GM23248 (cell line): ENCODE measurements around the gene ISG15. TPM values are rescaled to one million over a fixed set of nuclear protein-coding genes. Genes with fewer than 3 reads are reported as not detected.
"Not testable (repeated sequence)": the region's sequence is repeated elsewhere in the genome, so short reads cannot be mapped to it uniquely, and the experiment has no call there.

ENCODE experiments used
- DNase-seq: peaks from one replicate; pipeline ENCODE4 v3.0.0-alpha.2; 2015
- H2AFZ ChIP-seq: fragments of 200-600 bp; sonication (generic); 2 replicates; pipeline ENCODE4 v1.6.1; 2016; ENCODE audit warnings: antibody characterized with exemption
- H3F3A ChIP-seq: fragments of 200-600 bp; sonication (generic); 2 replicates; pipeline ENCODE4 v1.6.1; 2016; ENCODE audit warnings: mild to moderate bottlenecking, antibody characterized with exemption, mixed run types; ENCODE audit not compliant: insufficient read depth
- H3K27ac ChIP-seq: fragments of 200-600 bp; sonication (generic); 2 replicates; pipeline ENCODE4 v1.5.1; 2016; ENCODE audit warnings: mild to moderate bottlenecking
- H3K27me3 ChIP-seq: fragments of 200-600 bp; sonication (generic); replicated peaks from 2 replicates; pipeline ENCODE4 v1.6.1; 2016; ENCODE audit warnings: mild to moderate bottlenecking; ENCODE audit not compliant: insufficient read depth
- H3K36me3 ChIP-seq: fragments of 200-600 bp; sonication (generic); 2 replicates; pipeline ENCODE4 v1.6.1; 2016; ENCODE audit warnings: low read depth, mild to moderate bottlenecking
- H3K4me1 ChIP-seq: fragments of 200-600 bp; sonication (generic); 2 replicates; pipeline ENCODE4 v1.6.1; 2016; ENCODE audit warnings: mild to moderate bottlenecking; ENCODE audit not compliant: insufficient read depth
- H3K4me2 ChIP-seq: fragments of 200-600 bp; sonication (generic); one replicate; pipeline ENCODE4 v1.6.1; 2016; ENCODE audit warnings: mild to moderate bottlenecking; ENCODE audit not compliant: unreplicated experiment
- H3K4me3 ChIP-seq: fragments of 200-600 bp; sonication (generic); 2 replicates; pipeline ENCODE4 v1.5.1; 2016; ENCODE audit warnings: mild to moderate bottlenecking
- H3K79me2 ChIP-seq: fragments of 200-600 bp; sonication (generic); 2 replicates; pipeline ENCODE4 v1.6.1; 2016; ENCODE audit warnings: mild to moderate bottlenecking; ENCODE audit not compliant: insufficient read depth
- H3K9ac ChIP-seq: fragments of 200-600 bp; sonication (generic); 2 replicates; pipeline ENCODE4 v1.6.1; 2016; ENCODE audit warnings: mild to moderate bottlenecking
- H3K9me2 ChIP-seq: fragments of 200-600 bp; sonication (generic); 2 replicates; pipeline ENCODE4 v1.6.1; 2016; ENCODE audit warnings: mixed run types, mild to moderate bottlenecking, moderate library complexity; ENCODE audit not compliant: insufficient read depth
- H3K9me3 ChIP-seq: fragments of 200-600 bp; sonication (generic); one replicate; pipeline ENCODE4 v1.6.1; 2017; ENCODE audit warnings: low read depth
- H4K20me1 ChIP-seq: fragments of 200-600 bp; sonication (generic); 2 replicates; pipeline ENCODE4 v1.6.0; 2016; ENCODE audit not compliant: insufficient read depth
- EZH2 ChIP-seq: fragments of 200-600 bp; sonication (generic); IDR thresholded peaks from 2 replicates; pipeline ENCODE4 v1.6.1; 2018; ENCODE audit warnings: antibody characterized with exemption, mild to moderate bottlenecking; ENCODE audit not compliant: insufficient read depth, poor library complexity, severe bottlenecking
- EZH2phosphoT487 ChIP-seq: fragments of 200-600 bp; sonication (generic); IDR thresholded peaks from 2 replicates; pipeline ENCODE4 v1.6.1; 2018; ENCODE audit warnings: antibody characterized with exemption, moderate library complexity, mild to moderate bottlenecking, low read depth; ENCODE audit not compliant: insufficient read depth
- WGBS, 2 experiments: methylation state at CpG; one replicate each; pipeline ENCODE4 v1.1.6; 2015 to 2017; ENCODE audit warnings: low lambda C conversion rate in 2 of 2, low coverage in 1 of 2; ENCODE audit errors: missing lambda C conversion rate in 2 of 2; 5-methylcytosine and 5-hydroxymethylcytosine counted together
- in situ Hi-C: fragments of 300-500 bp; cut with MboI; formaldehyde crosslinking; loops from 2 replicates; pipeline ENCODE4 v1.15.0; 2020
- polyA plus RNA-seq: library from polyadenylated mRNA; unstranded; fragments of >200 nt; fragmentation: Nextera tagmentation; extraction: Ambion mirVana; gene quantifications from 2 replicates; pipeline ENCODE4 v1.2.1, GENCODE V29; 2016
- total RNA-seq: library from RNA; depleted of rRNA; stranded (reverse); fragments of >200 nt; shearing (Covaris generic); gene quantifications from 2 replicates; pipeline ENCODE4 v1.2.3, GENCODE V29; 2014

Gene ISG15
- total and polyA plus RNA-seq, 2 experiments from 2014 or later: 41.2 to 77.0 TPM

DNA sequence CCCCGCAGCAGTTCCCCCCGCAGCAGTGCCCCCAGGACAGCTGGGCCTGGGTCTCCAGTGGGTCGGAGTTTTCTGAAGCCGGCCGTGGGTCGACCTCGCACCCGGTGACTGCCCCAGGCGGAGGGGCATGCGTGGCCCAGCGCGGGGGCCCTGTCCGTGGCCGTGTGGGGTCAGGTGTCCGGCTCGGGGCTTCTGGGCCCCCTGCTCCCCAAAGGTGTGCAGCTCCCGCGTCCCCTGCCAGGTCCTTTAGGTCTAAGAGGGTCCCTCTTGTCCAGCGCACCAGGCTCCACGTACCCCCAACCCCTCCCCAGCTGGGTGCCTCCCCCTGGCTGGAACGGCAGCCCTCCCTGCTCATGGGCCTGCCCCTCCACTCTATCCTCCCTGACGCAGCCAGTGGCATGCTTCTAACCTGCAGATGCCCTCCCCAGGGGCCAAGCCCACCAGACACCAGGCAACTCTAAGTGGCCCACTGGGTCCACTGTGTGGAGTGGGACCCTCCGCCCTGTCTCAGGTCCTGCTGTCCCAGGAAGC, 7.5 kb upstream of the ISG15 start:
- no peaks in the 10 kb centered on the region for H3K9me3 ChIP-seq
- in situ Hi-C loops: no loop called here
- H3K4me1 ChIP-seq: no peaks in the 10 kb centered on the region; the same call in 1 of the 2 replicates
- H3K36me3 ChIP-seq: no peaks in the 10 kb centered on the region
- no peaks in the 10 kb centered on the region for H3K9me2 ChIP-seq
- H2AFZ ChIP-seq: no peak overlapping the region
- TF ChIP-seq EZH2 (no peak), EZH2phosphoT487 (no peak)
- no peak for DNase-seq
- H3K4me3 ChIP-seq: no peak overlapping the region
- H3K9ac ChIP-seq: no peak overlapping the region
- H3F3A ChIP-seq: no peaks in the 10 kb centered on the region
- no peaks in the 10 kb centered on the region for H3K27me3 ChIP-seq
- no peaks in the 10 kb centered on the region for H4K20me1 ChIP-seq
- 76% methylated on average over 3 to 14 of the region's 23 CpGs for WGBS, 2 experiments
- H3K27ac ChIP-seq: no peak overlapping the region
- no peaks in the 10 kb centered on the region for H3K79me2 ChIP-seq
- H3K4me2 ChIP-seq: no peak overlapping the region

- Histone ChIP-seq H3K4me2 (no peak overlapping the region), H2AFZ (no peak overlapping the region)
- TF ChIP-seq EZH2 (no peak), EZH2phosphoT487 (no peak)
These were observed 6.8 kb upstream of the ISG15 start for GRCh38 chr1:1006305-1007159.

DNA sequence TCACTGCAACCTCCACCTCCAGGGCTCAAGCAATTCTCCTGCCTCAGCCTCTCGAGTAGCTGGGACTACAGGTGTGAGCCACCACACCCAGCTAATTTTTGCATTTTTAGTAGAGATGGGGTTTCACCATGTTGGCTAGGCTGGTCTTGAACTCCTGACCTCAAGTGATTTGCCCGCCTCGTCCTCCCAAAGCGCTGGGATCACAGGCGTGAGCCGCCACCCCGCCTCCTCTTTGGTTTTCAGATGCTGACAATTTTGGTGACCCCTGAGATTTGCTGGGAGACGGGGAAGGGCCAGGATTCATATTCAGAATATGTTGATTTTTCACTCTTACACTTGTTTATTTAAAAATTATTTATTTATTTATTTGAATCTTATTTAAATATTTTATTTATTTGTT, 3.2 kb upstream of the ISG15 start:
- H3K27ac ChIP-seq, H3K27me3 ChIP-seq, H2AFZ ChIP-seq, H4K20me1 ChIP-seq, H3K4me1 ChIP-seq, H3K9me2 ChIP-seq, H3F3A ChIP-seq, H3K9me3 ChIP-seq, H3K9ac ChIP-seq, H3K4me3 ChIP-seq, DNase-seq, H3K4me2 ChIP-seq, H3K36me3 ChIP-seq, H3K79me2 ChIP-seq, in situ Hi-C loops: not testable (repeated sequence)
- WGBS, 2 experiments: 79 to 81% methylated on average over 8 of the region's 8 CpGs

More at GRCh38 chr1:1006305-1007159, 6.8 kb upstream of the ISG15 start:
- no peak overlapping the region for H3K4me3 ChIP-seq
- in situ Hi-C loops: no loop called here
- WGBS, 2 experiments: 68 to 69% methylated on average over 35 to 37 of the region's 37 CpGs
- H3F3A ChIP-seq: no peaks in the 10 kb centered on the region
- H3K27ac ChIP-seq: no peak overlapping the region
- H3K9ac ChIP-seq: no peak overlapping the region
- no peaks in the 10 kb centered on the region for H3K79me2 ChIP-seq
- no peaks in the 10 kb centered on the region for H3K36me3 ChIP-seq
- no peak for DNase-seq
- no peaks in the 10 kb centered on the region; the same call in 1 of the 2 replicates for H3K4me1 ChIP-seq
- no peaks in the 10 kb centered on the region for H3K9me2 ChIP-seq
- H3K9me3 ChIP-seq: no peaks in the 10 kb centered on the region
- no peaks in the 10 kb centered on the region for H3K27me3 ChIP-seq
- no peaks in the 10 kb centered on the region for H4K20me1 ChIP-seq

DNA sequence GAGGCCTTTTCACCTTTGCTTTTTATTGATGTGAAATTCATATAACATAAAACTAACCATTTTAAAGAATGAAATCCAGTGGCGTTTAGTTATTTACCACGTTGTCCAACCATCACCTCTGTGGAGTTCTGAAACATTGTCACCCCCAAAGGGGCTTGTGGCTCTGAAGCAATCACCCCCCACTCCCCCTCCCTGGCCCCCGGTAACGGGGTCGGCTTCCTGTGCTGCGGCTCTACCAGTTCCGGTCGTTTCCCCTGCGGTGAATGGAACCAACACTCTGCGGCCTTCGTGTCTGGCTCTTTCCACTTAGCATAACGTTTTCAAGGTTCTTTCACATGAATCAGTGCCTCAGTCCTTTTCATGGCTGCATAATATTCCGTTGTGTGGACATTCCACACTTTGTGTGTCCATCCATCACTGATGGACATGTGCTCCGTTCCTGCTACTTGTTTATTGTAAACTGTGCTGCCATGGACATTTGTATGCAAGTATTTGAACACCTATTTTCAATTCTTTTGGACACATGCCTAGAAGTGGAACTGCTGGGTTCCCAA, 1.8 kb upstream of the ISG15 start:
- TF ChIP-seq EZH2: no peak
- no peak for TF ChIP-seq EZH2phosphoT487
- H3K4me3 ChIP-seq: no peak overlapping the region
- no peaks in the 10 kb centered on the region for H3F3A ChIP-seq
- H3K79me2 ChIP-seq: no peaks in the 10 kb centered on the region
- H2AFZ ChIP-seq: no peak overlapping the region
- WGBS, 2 experiments: 83 to 87% methylated on average over 14 of the region's 14 CpGs
- no peaks in the 10 kb centered on the region for H3K27me3 ChIP-seq
- H3K9me2 ChIP-seq: no peaks in the 10 kb centered on the region
- H3K27ac ChIP-seq: no peak overlapping the region
- in situ Hi-C loops: no loop called here
- no peak overlapping the region for H3K9ac ChIP-seq
- no peak for DNase-seq
- H3K4me1 ChIP-seq: peaks cover 4% of the 10 kb centered on the region; the same call in 1 of the 2 replicates
- no peaks in the 10 kb centered on the region for H4K20me1 ChIP-seq
- H3K36me3 ChIP-seq: no peaks in the 10 kb centered on the region
- no peak overlapping the region for H3K4me2 ChIP-seq
- no peaks in the 10 kb centered on the region for H3K9me3 ChIP-seq

DNA sequence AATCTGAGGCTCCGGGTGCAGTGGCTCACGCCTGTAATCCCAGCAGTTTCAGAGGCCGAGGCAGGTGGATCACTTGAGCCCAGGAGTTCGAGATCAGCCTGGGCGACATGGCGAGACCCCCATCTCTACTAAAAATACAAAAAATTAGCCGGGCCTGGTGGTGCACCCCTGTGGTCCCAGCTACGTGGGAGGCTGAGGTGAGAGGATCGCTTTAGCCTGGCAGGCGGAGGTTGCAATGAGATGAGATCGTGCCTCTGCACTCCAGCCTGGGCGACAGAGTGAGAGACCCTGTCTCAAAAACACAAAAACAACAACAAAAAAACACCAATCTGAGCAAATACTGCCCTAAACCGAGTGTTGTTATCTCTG, 577 bp upstream of the ISG15 start:
- WGBS, 2 experiments: 67% methylated on average over 13 of the region's 13 CpGs
- H3K4me1 ChIP-seq, H3K9me2 ChIP-seq, H4K20me1 ChIP-seq, H3K36me3 ChIP-seq, in situ Hi-C loops, H3K79me2 ChIP-seq, H3F3A ChIP-seq, H3K9me3 ChIP-seq, H3K27me3 ChIP-seq, DNase-seq: not testable (repeated sequence)
- peak overlapping the region; percentile 79 for H3K9ac ChIP-seq
- peak overlapping the region; percentile 87 for H3K4me2 ChIP-seq
- H3K4me3 ChIP-seq: peak overlapping the region; percentile 73
- peak overlapping the region; percentile 79 for H2AFZ ChIP-seq
- H3K27ac ChIP-seq: peak overlapping the region; percentile 55
